ENCODE measurements around the gene TRAPPC2B.
A peak's percentile ranks its signal among the peaks of the same experiment; 100 is the strongest.

The TRAPPC2B gene

GRCh38 chr19:57389730-57390598 is 26.6 kb downstream of the TRAPPC2B start, which contains the start of gene ZNF548:
TSS of gene ZNF548 (plus strand) at chr19:57389854. CDS start at chr19:57390100, 246 bp downstream.
- Histone ChIP-seq H3K9ac (ENCODE audit: insufficient read length, low read depth) (peak within 1 kb of the TSS; percentile 79), H3K27me3 (ENCODE audit: insufficient read depth, insufficient read length) (no peaks in the 10 kb centered on the region), H3K4me3 (ENCODE audit: insufficient read length, low read depth) (peak within 1 kb of the TSS; percentile 66), H3K9me3 (ENCODE audit: insufficient read depth, low read length) (no peaks in the 10 kb centered on the region), H3K36me3 (ENCODE audit: insufficient read depth, insufficient read length, low read length) (peaks cover 14% of the 10 kb centered on the region), H3K4me1 (ENCODE audit: insufficient read depth, insufficient read length) (no peaks in the 10 kb centered on the region)
- DNase-seq (ENCODE audit: low read depth, low spot score), result peak; percentile 97
- TF ChIP-seq YY1 (IDR thresholded peaks at IDR 0.05; ENCODE audit: insufficient read depth, insufficient read length), result no peak
- TF ChIP-seq ZNF274 (IDR thresholded peaks at IDR 0.05; ENCODE audit: low read depth, low read length), result no peak
- TF ChIP-seq SUZ12 (IDR thresholded peaks at IDR 0.05; ENCODE audit: extremely low read depth, insufficient read depth, insufficient read length), result no peak

GRCh38 chr19:57395710-57396109 is 32.4 kb downstream of the TRAPPC2B start:
- Histone ChIP-seq H3K36me3 (ENCODE audit: insufficient read depth, insufficient read length, low read length) (peaks cover 44% of the 10 kb centered on the region), H3K9me3 (ENCODE audit: insufficient read depth, low read length) (no peaks in the 10 kb centered on the region), H3K4me3 (ENCODE audit: insufficient read length, low read depth) (no peak overlapping the region), H3K9ac (ENCODE audit: insufficient read length, low read depth) (no peak overlapping the region), H3K4me1 (ENCODE audit: insufficient read depth, insufficient read length) (no peaks in the 10 kb centered on the region), H3K27me3 (ENCODE audit: insufficient read depth, insufficient read length) (no peaks in the 10 kb centered on the region)
- TF ChIP-seq SUZ12 (IDR thresholded peaks at IDR 0.05; ENCODE audit: extremely low read depth, insufficient read depth, insufficient read length), result no peak
- no peak for TF ChIP-seq YY1 (IDR thresholded peaks at IDR 0.05; ENCODE audit: insufficient read depth, insufficient read length)
- no peak for TF ChIP-seq ZNF274 (IDR thresholded peaks at IDR 0.05; ENCODE audit: low read depth, low read length)
- no peak for DNase-seq (ENCODE audit: low read depth, low spot score)

GRCh38 chr19:57398868-57399267 is 35.5 kb downstream of the TRAPPC2B start:
- peaks cover 38% of the 10 kb centered on the region for H3K36me3 ChIP-seq (ENCODE audit: insufficient read depth, insufficient read length, low read length)
- H3K27me3 ChIP-seq (ENCODE audit: insufficient read depth, insufficient read length), result no peaks in the 10 kb centered on the region
- no peaks in the 10 kb centered on the region for H3K4me1 ChIP-seq (ENCODE audit: insufficient read depth, insufficient read length)
- TF ChIP-seq ZNF274 (IDR thresholded peaks at IDR 0.05; ENCODE audit: low read depth, low read length), result no peak
- no peak for TF ChIP-seq SUZ12 (IDR thresholded peaks at IDR 0.05; ENCODE audit: extremely low read depth, insufficient read depth, insufficient read length)
- TF ChIP-seq YY1 (IDR thresholded peaks at IDR 0.05; ENCODE audit: insufficient read depth, insufficient read length), result no peak
- peaks cover 11% of the 10 kb centered on the region; the same call in 1 of the 2 replicates for H3K9me3 ChIP-seq (ENCODE audit: insufficient read depth, low read length)
- H3K4me3 ChIP-seq (ENCODE audit: insufficient read length, low read depth), result no peak overlapping the region
- no peak overlapping the region for H3K9ac ChIP-seq (ENCODE audit: insufficient read length, low read depth)
- no peak for DNase-seq (ENCODE audit: low read depth, low spot score)

GRCh38 chr19:57403737-57404563 is 40.6 kb downstream of the TRAPPC2B start:
- H3K4me1 ChIP-seq (ENCODE audit: insufficient read depth, insufficient read length), result no peaks in the 10 kb centered on the region
- DNase-seq (ENCODE audit: low read depth, low spot score), result no peak
- no peak overlapping the region for H3K4me3 ChIP-seq (ENCODE audit: insufficient read length, low read depth)
- no peak for TF ChIP-seq SUZ12 (IDR thresholded peaks at IDR 0.05; ENCODE audit: extremely low read depth, insufficient read depth, insufficient read length)
- TF ChIP-seq ZNF274 (IDR thresholded peaks at IDR 0.05; ENCODE audit: low read depth, low read length), result no peak
- TF ChIP-seq YY1 (IDR thresholded peaks at IDR 0.05; ENCODE audit: insufficient read depth, insufficient read length), result no peak
- no peak overlapping the region for H3K9ac ChIP-seq (ENCODE audit: insufficient read length, low read depth)
- H3K36me3 ChIP-seq (ENCODE audit: insufficient read depth, insufficient read length, low read length), result peaks cover 9% of the 10 kb centered on the region
- no peaks in the 10 kb centered on the region for H3K27me3 ChIP-seq (ENCODE audit: insufficient read depth, insufficient read length)
- H3K9me3 ChIP-seq (ENCODE audit: insufficient read depth, low read length), result peaks cover 11% of the 10 kb centered on the region; the same call in 1 of the 2 replicates

- TF ChIP-seq YY1 (IDR thresholded peaks at IDR 0.05; ENCODE audit: insufficient read depth, insufficient read length) (no peak), ZNF274 (IDR thresholded peaks at IDR 0.05; ENCODE audit: low read depth, low read length) (no peak), SUZ12 (IDR thresholded peaks at IDR 0.05; ENCODE audit: extremely low read depth, insufficient read depth, insufficient read length) (no peak)
- peak; percentile 47 for DNase-seq (ENCODE audit: low read depth, low spot score)
- H3K9ac ChIP-seq (ENCODE audit: insufficient read length, low read depth), result no peak overlapping the region
- H3K9me3 ChIP-seq (ENCODE audit: insufficient read depth, low read length), result peaks cover 11% of the 10 kb centered on the region; the same call in 1 of the 2 replicates
- no peaks in the 10 kb centered on the region for H3K27me3 ChIP-seq (ENCODE audit: insufficient read depth, insufficient read length)
- no peak overlapping the region for H3K4me3 ChIP-seq (ENCODE audit: insufficient read length, low read depth)
- H3K4me1 ChIP-seq (ENCODE audit: insufficient read depth, insufficient read length), result no peaks in the 10 kb centered on the region
- no peaks in the 10 kb centered on the region for H3K36me3 ChIP-seq (ENCODE audit: insufficient read depth, insufficient read length, low read length)
These were observed 43.3 kb downstream of the TRAPPC2B start for GRCh38 chr19:57406516-57407123.

- Histone ChIP-seq H3K27me3 (ENCODE audit: insufficient read depth, insufficient read length) (no peaks in the 10 kb centered on the region), H3K9me3 (ENCODE audit: insufficient read depth, low read length) (no peaks in the 10 kb centered on the region), H3K9ac (ENCODE audit: insufficient read length, low read depth) (peak within 1 kb of the TSS; percentile 91), H3K36me3 (ENCODE audit: insufficient read depth, insufficient read length, low read length) (peaks cover 22% of the 10 kb centered on the region), H3K4me3 (ENCODE audit: insufficient read length, low read depth) (peak within 1 kb of the TSS; percentile 98), H3K4me1 (ENCODE audit: insufficient read depth, insufficient read length) (peaks cover 3% of the 10 kb centered on the region)
- TF ChIP-seq SUZ12 (IDR thresholded peaks at IDR 0.05; ENCODE audit: extremely low read depth, insufficient read depth, insufficient read length), result no peak
- peak; percentile 83 for TF ChIP-seq YY1 (IDR thresholded peaks at IDR 0.05; ENCODE audit: insufficient read depth, insufficient read length)
- no peak for TF ChIP-seq ZNF274 (IDR thresholded peaks at IDR 0.05; ENCODE audit: low read depth, low read length)
- DNase-seq (ENCODE audit: low read depth, low spot score), result peak; percentile 85
These were observed 47.7 kb downstream of the TRAPPC2B start, which contains the start of gene ZNF17 for GRCh38 chr19:57410877-57411671. TSS of gene ZNF17 (plus strand) at chr19:57411161. CDS start at chr19:57413616, 2,455 bp downstream.
